ENCODE results near the gene SOHLH2.

SOHLH2 gene, protein sequence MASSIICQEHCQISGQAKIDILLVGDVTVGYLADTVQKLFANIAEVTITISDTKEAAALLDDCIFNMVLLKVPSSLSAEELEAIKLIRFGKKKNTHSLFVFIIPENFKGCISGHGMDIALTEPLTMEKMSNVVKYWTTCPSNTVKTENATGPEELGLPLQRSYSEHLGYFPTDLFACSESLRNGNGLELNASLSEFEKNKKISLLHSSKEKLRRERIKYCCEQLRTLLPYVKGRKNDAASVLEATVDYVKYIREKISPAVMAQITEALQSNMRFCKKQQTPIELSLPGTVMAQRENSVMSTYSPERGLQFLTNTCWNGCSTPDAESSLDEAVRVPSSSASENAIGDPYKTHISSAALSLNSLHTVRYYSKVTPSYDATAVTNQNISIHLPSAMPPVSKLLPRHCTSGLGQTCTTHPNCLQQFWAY

DNA sequence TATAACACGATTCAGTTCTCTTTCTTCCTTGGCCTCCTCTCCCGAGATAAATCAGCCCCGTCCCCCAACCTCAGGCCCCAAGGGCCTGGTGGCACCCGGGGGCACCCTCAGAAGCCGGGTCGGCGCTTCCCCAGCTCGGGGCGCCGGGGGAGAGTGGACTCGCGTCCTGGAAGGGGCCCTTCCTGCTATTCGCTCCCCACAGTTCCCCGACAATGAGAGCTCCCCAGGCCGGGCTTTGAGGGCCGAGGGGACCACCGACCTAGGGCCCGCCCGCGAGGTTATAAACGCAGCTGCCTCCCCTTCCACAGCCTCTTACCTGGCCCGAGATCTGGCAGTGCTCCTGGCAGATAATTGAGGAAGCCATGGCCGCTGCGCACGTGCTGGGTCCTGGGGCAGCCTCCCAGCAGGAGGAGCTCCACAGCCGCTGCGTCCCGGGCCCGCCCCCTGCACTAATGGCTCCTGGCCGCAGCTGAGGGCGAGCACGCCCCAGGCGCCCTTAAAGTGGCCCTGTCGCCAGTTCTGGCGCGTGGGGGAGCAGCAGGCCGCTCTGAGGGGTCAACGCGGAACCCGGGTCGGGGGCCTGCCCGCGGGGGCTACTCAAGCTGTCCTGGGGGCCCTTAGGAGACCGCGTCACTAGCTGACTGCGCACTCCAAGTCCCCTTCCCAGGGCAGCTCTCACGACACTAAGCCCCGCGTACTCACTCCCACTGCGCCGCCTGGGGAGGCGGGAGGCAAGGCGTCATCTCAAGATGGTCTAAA lies at the start of gene SOHLH2:
TSS of gene SOHLH2 (minus strand) at position 394 of the 759 bp plus-strand sequence. CDS start at position 364, 30 bp downstream.
- DNase-seq = no peak

DNA sequence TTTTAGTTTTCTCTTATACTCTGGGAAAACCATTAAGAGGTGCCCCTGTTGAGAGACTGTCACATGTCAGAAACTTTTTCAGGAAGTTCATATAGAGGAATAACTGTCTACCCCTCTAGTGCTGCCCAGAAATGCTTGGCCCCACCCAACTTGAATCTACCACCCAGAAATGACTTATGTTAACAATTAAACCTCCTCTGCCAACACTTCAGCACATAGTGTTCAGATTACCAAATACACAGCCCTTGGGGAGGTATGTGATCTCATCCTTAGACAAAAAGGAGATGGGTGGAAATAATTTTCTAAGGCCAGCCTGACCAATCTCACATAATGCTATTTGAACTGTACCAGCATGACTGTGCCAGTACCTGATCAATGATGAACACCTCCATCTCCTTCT lies 47.6 kb upstream of the SOHLH2 start:
- DNase-seq = no peak

DNA sequence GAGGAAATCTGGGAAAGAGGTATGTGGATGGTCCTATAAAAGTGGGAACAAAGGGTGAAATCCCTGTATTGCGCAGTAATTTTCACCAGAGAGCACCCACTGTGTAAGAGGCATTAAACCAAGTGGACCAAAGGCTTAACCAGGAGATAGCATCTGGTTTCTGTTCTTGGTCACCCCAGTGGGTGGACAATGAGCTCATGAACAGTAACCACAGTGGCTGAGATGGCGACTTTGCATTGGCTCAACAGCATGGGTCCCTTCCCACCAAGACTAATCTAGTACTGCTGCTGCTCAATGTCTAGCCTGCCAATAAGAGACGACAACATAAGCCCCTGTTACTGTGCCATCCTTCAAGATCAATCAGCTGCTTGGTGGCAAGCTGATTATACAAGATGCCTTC lies 46.7 kb upstream of the SOHLH2 start:
- no peak for DNase-seq

- DNase-seq = no peak
These were observed 45.2 kb upstream of the SOHLH2 start for GRCh38 chr13:36259361-36260137.

DNA sequence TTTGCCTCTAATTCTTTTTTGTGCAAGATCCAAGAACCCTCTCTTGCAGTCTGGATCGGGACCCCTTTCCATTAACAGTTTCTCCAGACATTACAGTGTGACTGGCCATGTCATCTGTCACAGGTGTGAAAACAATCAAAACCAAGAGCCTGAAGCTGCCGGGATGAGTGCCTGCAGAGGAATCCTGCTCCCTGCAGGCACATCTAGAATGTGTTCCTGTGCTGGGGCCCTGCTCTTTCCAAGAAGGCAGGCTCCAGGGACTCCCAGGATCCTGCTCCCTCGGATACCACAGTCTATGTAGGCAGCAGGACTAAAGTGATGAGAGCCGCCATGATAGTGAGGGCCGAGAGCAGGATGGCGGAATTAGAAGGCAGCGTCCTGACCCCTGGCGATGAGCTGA lies 44.5 kb upstream of the SOHLH2 start:
- DNase-seq = no peak

GRCh38 chr13:36251526-36251925 lies 37.2 kb upstream of the SOHLH2 start:
- DNase-seq = no peak

DNA sequence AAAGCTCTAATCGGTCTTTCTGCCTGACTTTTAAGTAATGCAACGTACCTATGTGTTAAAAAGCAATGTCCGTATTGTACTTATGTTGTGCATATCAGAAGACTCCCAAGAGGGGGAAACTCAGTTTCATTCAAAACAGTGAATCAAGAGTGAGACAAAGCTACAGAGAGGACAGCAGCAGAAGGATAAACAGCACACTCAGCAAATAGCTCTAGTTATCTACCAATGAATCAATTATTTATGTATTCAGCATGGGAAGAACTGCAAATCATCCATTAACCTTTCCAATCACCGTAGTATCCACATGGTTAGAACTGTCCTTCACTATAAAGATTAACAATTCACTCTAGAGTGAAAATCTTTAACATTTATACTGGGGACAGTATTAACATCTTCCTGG lies 36.7 kb upstream of the SOHLH2 start:
- DNase-seq = no peak

- no peak for DNase-seq
These were observed 34.3 kb upstream of the SOHLH2 start for GRCh38 chr13:36248700-36249099.

- no peak for DNase-seq
These were observed 30.6 kb upstream of the SOHLH2 start for GRCh38 chr13:36244990-36245389.

DNA sequence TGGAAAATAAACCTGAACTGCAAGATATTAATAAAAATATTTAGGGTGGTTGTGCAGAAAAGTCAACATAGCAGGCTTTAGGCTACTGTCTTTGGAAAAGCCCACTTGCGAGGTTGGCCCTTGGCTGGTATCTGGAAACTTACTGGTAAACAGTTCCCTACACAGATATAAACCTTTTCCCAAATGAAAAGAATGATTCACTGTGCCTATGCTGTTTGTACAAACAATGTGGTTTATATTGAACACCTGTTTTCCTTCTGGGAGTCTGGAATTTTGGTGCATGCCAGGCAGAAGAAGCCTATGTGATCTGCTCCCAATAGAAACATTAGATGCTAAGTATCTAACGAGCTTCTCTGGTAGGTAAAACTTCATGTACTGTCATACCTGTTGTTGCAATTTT lies 29.7 kb upstream of the SOHLH2 start:
- no peak for DNase-seq

GRCh38 chr13:36242761-36243160 lies 28.4 kb upstream of the SOHLH2 start:
- no peak for DNase-seq

GRCh38 chr13:36231236-36231635 lies 16.9 kb upstream of the SOHLH2 start:
- no peak for DNase-seq

- no peak for DNase-seq
These were observed 10.4 kb upstream of the SOHLH2 start for GRCh38 chr13:36224730-36225129.

GRCh38 chr13:36219883-36220282 lies 5.5 kb upstream of the SOHLH2 start:
- no peak for DNase-seq

GRCh38 chr13:36217456-36217855 lies 3.1 kb upstream of the SOHLH2 start:
- DNase-seq = no peak

GRCh38 chr13:36212789-36213188 lies 1.6 kb downstream of the SOHLH2 start:
- DNase-seq = no peak

GRCh38 chr13:36211567-36211966 lies 2.8 kb downstream of the SOHLH2 start:
- DNase-seq = no peak

DNA sequence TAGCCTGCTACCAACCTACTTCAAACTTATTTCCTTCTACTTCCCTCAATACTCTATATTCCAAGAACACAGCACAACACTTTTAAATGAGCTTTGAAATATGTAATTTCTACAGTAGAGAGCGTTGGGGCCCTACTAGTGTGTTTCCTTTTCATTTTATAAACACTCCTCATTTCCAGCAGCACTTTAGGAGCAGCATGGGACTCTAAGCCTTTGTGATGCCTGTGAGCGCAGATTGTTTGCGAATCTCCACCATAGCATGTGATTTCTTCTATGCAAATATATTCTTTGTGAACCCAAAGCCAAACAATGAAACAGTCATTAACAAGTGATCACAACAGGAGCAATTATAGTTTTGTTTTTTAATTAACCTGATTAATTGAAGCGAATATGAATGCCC lies 3.6 kb downstream of the SOHLH2 start:
- DNase-seq = no peak

DNA sequence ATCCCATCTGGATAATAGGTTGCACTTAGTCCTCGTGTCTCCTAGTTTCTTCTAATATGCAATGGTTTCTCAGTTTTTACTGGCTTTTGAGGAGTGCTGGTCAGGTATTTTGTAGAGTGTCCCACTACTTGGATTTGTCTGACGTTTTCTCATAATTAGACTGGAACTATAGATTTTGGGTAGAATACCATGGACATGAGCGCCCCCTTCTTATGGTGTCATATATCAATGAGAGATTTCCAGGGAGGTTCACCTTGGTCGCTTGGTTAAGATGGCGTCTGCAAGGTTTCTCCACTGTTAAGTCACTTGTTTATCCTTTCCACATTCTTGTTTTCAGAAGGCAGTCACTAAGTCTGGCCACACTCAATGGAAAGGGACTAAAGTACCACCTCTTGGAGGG lies 6.7 kb downstream of the SOHLH2 start:
- DNase-seq = no peak

DNA sequence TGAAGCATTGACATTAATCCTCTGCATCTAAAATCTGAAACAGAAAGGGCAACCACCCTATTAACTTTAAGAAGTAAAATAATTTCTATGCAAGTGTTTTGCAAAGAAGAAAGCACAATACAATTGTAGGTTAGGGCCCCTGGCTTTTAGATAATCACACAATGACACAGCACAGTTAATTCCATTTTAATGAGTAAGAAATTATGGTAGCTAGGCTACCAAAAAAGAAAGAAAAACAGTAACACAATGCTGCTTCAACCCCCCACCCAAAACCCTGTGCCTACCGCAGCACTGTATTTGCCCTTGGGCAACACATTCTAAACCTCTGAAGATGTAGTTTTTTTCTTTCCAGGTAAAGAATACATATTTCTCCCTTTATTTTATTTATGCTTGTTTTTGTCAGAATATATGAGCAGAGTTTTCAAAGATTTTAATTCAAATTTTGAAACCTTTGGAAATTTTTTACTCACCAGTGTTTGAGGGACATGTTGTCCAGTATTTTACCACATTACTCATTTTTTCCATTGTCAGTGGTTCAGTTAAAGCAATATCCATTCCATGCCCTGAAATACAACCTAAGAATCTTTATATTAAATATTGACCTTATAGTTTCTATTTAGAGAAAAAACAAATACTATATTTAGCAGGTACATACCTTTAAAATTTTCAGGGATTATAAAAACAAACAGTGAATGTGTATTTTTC lies 21.1 kb downstream of the SOHLH2 start:
- no peak for DNase-seq

- DNase-seq = no peak
These were observed 22.2 kb downstream of the SOHLH2 start for GRCh38 chr13:36192166-36192565.

DNA sequence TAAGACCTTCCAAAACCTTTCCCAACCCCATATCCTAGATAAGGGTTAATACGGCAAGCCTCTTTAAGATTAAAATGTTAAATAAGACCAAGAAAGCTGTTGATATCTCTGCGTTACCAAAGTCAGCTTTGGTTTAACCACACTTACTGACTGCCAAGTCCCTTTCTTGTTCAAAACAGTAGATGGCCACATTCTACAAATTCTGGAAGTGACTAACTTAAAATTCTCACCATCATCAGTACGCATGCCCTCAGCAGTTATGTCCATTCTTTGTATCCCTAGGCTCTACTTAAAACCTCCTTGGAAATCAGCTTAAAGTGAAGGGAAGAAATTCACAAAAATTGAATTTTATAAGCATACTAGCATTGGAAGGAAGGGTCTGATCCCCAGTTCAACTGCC lies 23.6 kb downstream of the SOHLH2 start:
- no peak for DNase-seq

- no peak for DNase-seq
These were observed 25.9 kb downstream of the SOHLH2 start for GRCh38 chr13:36188441-36188840.

All from NCI-H187 treated with DMSO at 0.1 percent for 48 hours (cell line).